ENCODE results near the gene JAKMIP2.

DNA sequence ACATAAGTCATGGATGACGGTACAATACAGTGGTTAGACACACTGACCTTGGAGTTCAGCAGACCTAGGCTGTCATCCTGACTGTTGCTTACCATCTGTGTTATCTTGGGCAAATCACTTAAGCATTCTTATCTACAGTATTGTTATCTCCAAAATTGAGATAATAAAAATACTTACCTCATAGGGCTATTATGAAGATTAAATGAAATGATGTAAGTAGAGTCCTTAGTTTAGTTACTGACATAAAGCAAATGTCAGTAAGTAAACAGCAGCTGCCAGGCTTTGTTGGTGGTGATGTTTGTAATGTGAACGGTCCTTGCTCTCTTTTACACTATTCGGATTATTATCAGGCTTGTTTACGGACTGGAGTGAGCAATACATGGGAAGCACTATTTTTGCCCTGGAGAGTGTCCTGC is 165.3 kb downstream of the JAKMIP2 start:
- TF ChIP-seq, protein P1, sequence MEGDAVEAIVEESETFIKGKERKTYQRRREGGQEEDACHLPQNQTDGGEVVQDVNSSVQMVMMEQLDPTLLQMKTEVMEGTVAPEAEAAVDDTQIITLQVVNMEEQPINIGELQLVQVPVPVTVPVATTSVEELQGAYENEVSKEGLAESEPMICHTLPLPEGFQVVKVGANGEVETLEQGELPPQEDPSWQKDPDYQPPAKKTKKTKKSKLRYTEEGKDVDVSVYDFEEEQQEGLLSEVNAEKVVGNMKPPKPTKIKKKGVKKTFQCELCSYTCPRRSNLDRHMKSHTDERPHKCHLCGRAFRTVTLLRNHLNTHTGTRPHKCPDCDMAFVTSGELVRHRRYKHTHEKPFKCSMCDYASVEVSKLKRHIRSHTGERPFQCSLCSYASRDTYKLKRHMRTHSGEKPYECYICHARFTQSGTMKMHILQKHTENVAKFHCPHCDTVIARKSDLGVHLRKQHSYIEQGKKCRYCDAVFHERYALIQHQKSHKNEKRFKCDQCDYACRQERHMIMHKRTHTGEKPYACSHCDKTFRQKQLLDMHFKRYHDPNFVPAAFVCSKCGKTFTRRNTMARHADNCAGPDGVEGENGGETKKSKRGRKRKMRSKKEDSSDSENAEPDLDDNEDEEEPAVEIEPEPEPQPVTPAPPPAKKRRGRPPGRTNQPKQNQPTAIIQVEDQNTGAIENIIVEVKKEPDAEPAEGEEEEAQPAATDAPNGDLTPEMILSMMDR (IDR thresholded peaks at IDR 0.05 in 2 of 3, conservative IDR thresholded peaks at IDR 0.05 in 1 of 3; ENCODE audit: borderline replicate concordance in 1 of 3, insufficient read depth in 1 of 3, low read depth in 2 of 3, low read length in 2 of 3), result no peak
- TF ChIP-seq EZH2phosphoT487 (IDR thresholded peaks at IDR 0.05; ENCODE audit: borderline replicate concordance) (no peak), EZH2 (IDR thresholded peaks at IDR 0.05) (no peak), ZNF274 (IDR thresholded peaks at IDR 0.05; ENCODE audit: low read depth, low read length) (no peak), POLR2A (IDR thresholded peaks at IDR 0.05; ENCODE audit: borderline replicate concordance, extremely low read depth, insufficient read depth, insufficient read length) (no peak)

All from HCT116 (cell line).